Measurements from ENCODE around the gene RTN4RL2. TPM values are rescaled to one million over a fixed set of nuclear protein-coding genes. Genes with fewer than 3 reads are reported as not detected.

Gene RTN4RL2
- total RNA-seq, 1 experiment from 2014 or later = 15.5 TPM

GRCh38 chr11:57476047-57476756 lies 15.9 kb downstream of the RTN4RL2 start (continued):
- TF ChIP-seq ARID4B (CRISPR knock-in tag; IDR thresholded peaks at IDR 0.05; ENCODE audit: borderline replicate concordance) (0 out of 2 replicates have a peak, but pooled peaks have one; percentile 45), NR1H2 (CRISPR knock-in tag; IDR thresholded peaks at IDR 0.05) (no peak), ZBTB43 (CRISPR knock-in tag; IDR thresholded peaks at IDR 0.05) (0 out of 2 replicates have a peak, but pooled peaks have one; percentile 48), NFE2L1 (CRISPR knock-in tag; IDR thresholded peaks at IDR 0.05) (peak; percentile 60; the same call in 1 of the 2 replicates), OVOL2 (CRISPR knock-in tag; IDR thresholded peaks at IDR 0.05; ENCODE audit: borderline replicate concordance) (no peak), ZSCAN18 (CRISPR knock-in tag; IDR thresholded peaks at IDR 0.05) (no peak), CDX4 (CRISPR knock-in tag; IDR thresholded peaks at IDR 0.05; ENCODE audit: borderline replicate concordance) (no peak), TEAD1 (CRISPR knock-in tag; IDR thresholded peaks at IDR 0.05) (0 out of 2 replicates have a peak, but pooled peaks have one; percentile 41), FOXK1 (CRISPR knock-in tag; IDR thresholded peaks at IDR 0.05) (0 out of 2 replicates have a peak, but pooled peaks have one; percentile 58), ESRRA (CRISPR knock-in tag; IDR thresholded peaks at IDR 0.05; ENCODE audit: borderline replicate concordance) (0 out of 2 replicates have a peak, but pooled peaks have one; percentile 57), ZNF416 (CRISPR knock-in tag; IDR thresholded peaks at IDR 0.05) (no peak), USF2 (CRISPR knock-in tag; IDR thresholded peaks at IDR 0.05) (no peak; the same call in 1 of the 2 replicates), RORB (CRISPR knock-in tag; IDR thresholded peaks at IDR 0.05) (no peak), ZNF512 (CRISPR knock-in tag; IDR thresholded peaks at IDR 0.05; ENCODE audit: borderline replicate concordance) (no peak), GABPB1 (CRISPR knock-in tag; IDR thresholded peaks at IDR 0.05) (no peak), CBFB (CRISPR knock-in tag; IDR thresholded peaks at IDR 0.05; ENCODE audit: low read depth) (no peak), SMAD3 (CRISPR knock-in tag; IDR thresholded peaks at IDR 0.05; ENCODE audit: borderline replicate concordance) (no peak), E2F1 (CRISPR knock-in tag; IDR thresholded peaks at IDR 0.05) (no peak; the same call in 1 of the 2 replicates), SP1 (CRISPR knock-in tag; conservative IDR thresholded peaks at IDR 0.05) (no peak), HMGXB4 (CRISPR knock-in tag; IDR thresholded peaks at IDR 0.05) (peak; percentile 39; the same call in 1 of the 2 replicates), MYBL2 (CRISPR knock-in tag; IDR thresholded peaks at IDR 0.05) (0 out of 2 replicates have a peak, but pooled peaks have one; percentile 35), KAT7 (CRISPR knock-in tag; IDR thresholded peaks at IDR 0.05; ENCODE audit: borderline replicate concordance) (peak; percentile 91; the same call in 1 of the 2 replicates), RELA (CRISPR knock-in tag; IDR thresholded peaks at IDR 0.05; ENCODE audit: borderline replicate concordance) (peak; percentile 62; the same call in 1 of the 2 replicates)

All from WTC11 (cell line).